Measurements from ENCODE around the gene LPCAT3.

The LPCAT3 gene

DNA sequence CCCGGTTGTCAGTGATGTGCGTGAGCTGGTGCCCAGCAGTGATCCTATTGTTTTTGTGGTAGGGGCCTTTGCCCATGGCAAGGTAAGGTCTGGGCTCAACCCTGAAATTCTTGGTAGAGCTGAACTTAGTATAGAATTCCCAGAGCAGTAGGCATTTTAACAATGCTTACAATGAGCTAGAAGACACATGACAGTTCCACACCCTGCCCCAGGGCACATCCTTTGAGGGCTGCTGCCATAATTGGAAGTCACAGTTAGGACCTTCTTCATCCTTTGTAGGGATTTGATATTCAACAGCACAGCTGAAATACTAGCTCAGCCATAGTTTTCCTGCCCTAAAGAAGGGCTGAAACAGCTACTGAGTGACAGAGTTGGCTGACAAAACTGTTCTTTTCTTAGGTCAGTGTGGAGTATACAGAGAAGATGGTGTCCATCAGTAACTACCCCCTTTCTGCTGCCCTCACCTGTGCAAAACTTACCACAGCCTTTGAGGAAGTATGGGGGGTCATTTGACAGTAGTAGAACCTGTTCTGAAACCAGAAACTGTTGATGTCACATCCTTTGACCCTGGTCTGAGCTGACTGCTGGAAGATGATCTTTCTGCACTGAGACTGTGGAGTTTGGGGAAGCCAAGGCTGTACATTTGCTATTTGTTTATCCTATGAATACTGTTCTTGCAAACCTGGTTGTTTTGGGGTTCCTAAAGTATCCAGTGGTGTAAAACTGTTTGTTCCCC, 42.8 kb downstream of the LPCAT3 start:
- no peak for TF ChIP-seq TAF1 (IDR thresholded peaks at IDR 0.05; ENCODE audit: low read depth)
- TF ChIP-seq, protein P1, sequence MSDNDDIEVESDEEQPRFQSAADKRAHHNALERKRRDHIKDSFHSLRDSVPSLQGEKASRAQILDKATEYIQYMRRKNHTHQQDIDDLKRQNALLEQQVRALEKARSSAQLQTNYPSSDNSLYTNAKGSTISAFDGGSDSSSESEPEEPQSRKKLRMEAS (IDR thresholded peaks at IDR 0.05) = no peak
- no peak for TF ChIP-seq YY1 (IDR thresholded peaks at IDR 0.05; ENCODE audit: low read depth)
- TF ChIP-seq, protein P2, sequence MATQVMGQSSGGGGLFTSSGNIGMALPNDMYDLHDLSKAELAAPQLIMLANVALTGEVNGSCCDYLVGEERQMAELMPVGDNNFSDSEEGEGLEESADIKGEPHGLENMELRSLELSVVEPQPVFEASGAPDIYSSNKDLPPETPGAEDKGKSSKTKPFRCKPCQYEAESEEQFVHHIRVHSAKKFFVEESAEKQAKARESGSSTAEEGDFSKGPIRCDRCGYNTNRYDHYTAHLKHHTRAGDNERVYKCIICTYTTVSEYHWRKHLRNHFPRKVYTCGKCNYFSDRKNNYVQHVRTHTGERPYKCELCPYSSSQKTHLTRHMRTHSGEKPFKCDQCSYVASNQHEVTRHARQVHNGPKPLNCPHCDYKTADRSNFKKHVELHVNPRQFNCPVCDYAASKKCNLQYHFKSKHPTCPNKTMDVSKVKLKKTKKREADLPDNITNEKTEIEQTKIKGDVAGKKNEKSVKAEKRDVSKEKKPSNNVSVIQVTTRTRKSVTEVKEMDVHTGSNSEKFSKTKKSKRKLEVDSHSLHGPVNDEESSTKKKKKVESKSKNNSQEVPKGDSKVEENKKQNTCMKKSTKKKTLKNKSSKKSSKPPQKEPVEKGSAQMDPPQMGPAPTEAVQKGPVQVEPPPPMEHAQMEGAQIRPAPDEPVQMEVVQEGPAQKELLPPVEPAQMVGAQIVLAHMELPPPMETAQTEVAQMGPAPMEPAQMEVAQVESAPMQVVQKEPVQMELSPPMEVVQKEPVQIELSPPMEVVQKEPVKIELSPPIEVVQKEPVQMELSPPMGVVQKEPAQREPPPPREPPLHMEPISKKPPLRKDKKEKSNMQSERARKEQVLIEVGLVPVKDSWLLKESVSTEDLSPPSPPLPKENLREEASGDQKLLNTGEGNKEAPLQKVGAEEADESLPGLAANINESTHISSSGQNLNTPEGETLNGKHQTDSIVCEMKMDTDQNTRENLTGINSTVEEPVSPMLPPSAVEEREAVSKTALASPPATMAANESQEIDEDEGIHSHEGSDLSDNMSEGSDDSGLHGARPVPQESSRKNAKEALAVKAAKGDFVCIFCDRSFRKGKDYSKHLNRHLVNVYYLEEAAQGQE (IDR thresholded peaks at IDR 0.05; ENCODE audit: low read depth) = no peak
- no peak for TF ChIP-seq RAD21 (IDR thresholded peaks at IDR 0.05; ENCODE audit: low read depth)
- TF ChIP-seq TEAD4 (IDR thresholded peaks at IDR 0.05) = no peak
- TF ChIP-seq FOXM1 (IDR thresholded peaks at IDR 0.05; ENCODE audit: borderline replicate concordance, low read depth) = no peak
- TF ChIP-seq CEBPB (IDR thresholded peaks at IDR 0.05) = no peak
- TF ChIP-seq, protein P3, sequence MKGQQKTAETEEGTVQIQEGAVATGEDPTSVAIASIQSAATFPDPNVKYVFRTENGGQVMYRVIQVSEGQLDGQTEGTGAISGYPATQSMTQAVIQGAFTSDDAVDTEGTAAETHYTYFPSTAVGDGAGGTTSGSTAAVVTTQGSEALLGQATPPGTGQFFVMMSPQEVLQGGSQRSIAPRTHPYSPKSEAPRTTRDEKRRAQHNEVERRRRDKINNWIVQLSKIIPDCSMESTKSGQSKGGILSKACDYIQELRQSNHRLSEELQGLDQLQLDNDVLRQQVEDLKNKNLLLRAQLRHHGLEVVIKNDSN (IDR thresholded peaks at IDR 0.05) = no peak
- TF ChIP-seq ZBTB7A (IDR thresholded peaks at IDR 0.05; ENCODE audit: low read depth) = no peak
- TF ChIP-seq EP300 (IDR thresholded peaks at IDR 0.05; ENCODE audit: borderline replicate concordance) = no peak
- TF ChIP-seq CREB1 (IDR thresholded peaks at IDR 0.05; ENCODE audit: low read depth) = no peak
- TF ChIP-seq NFIC (IDR thresholded peaks at IDR 0.05) = no peak
- no peak for TF ChIP-seq TCF12 (IDR thresholded peaks at IDR 0.05; ENCODE audit: low read depth)
- TF ChIP-seq EGR1 (IDR thresholded peaks at IDR 0.05) = no peak

DNA sequence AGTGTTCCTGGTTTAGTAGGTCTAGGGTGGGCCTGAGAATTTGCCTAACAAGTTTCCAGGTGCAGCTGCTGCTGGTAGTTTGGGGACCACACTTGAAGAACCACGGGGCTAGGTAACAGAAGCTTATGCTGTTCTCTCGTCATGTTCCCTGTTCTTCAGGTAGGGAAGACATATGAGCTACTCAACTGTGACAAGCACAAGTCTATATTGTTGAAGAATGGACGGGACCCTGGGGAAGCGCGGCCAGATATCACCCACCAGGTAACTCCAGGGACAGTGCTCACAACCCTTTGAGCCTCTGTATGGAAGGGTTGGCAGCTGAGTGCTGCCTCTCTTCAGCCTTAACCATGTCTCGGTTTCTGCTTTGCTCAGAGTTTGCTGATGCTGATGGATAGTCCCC, 44.1 kb downstream of the LPCAT3 start:
- TF ChIP-seq, protein P1 (IDR thresholded peaks at IDR 0.05) = no peak
- TF ChIP-seq CREB1 (IDR thresholded peaks at IDR 0.05; ENCODE audit: low read depth) = no peak
- TF ChIP-seq TCF12 (IDR thresholded peaks at IDR 0.05; ENCODE audit: low read depth) = no peak
- no peak for TF ChIP-seq ZBTB7A (IDR thresholded peaks at IDR 0.05; ENCODE audit: low read depth)
- TF ChIP-seq CEBPB (IDR thresholded peaks at IDR 0.05) = no peak
- no peak for TF ChIP-seq TAF1 (IDR thresholded peaks at IDR 0.05; ENCODE audit: low read depth)
- TF ChIP-seq YY1 (IDR thresholded peaks at IDR 0.05; ENCODE audit: low read depth) = no peak
- no peak for TF ChIP-seq EGR1 (IDR thresholded peaks at IDR 0.05)
- TF ChIP-seq, protein P3 (IDR thresholded peaks at IDR 0.05) = no peak
- TF ChIP-seq EP300 (IDR thresholded peaks at IDR 0.05; ENCODE audit: borderline replicate concordance) = no peak
- TF ChIP-seq FOXM1 (IDR thresholded peaks at IDR 0.05; ENCODE audit: borderline replicate concordance, low read depth) = no peak
- TF ChIP-seq TEAD4 (IDR thresholded peaks at IDR 0.05) = no peak
- no peak for TF ChIP-seq RAD21 (IDR thresholded peaks at IDR 0.05; ENCODE audit: low read depth)
- no peak for TF ChIP-seq NFIC (IDR thresholded peaks at IDR 0.05)
- TF ChIP-seq, protein P2 (IDR thresholded peaks at IDR 0.05; ENCODE audit: low read depth) = no peak

DNA sequence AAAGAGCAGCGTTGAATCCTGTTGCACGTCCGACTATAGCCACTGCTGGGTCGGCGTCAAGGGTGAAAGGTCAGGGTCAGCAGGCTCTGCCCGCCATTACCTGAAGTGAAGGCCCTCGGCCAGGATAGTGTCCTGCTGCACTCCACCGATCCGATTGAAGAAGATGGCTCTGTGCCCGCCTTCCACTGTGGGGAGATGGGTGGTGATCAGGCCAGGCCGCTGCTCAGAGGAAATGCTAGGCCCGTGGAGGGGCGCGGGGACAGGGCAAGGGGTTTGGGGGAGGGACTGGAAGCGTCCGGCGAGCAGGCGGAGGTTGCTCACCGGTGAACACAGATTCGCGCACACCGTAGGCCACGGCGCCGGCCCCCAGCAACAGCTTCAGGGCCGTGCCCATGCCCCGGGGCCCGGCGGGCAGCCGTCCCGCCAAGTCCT, 48.2 kb downstream of the LPCAT3 start:
- 0 out of 2 replicates have a peak, but pooled peaks have one; percentile 66 for TF ChIP-seq YY1 (IDR thresholded peaks at IDR 0.05; ENCODE audit: low read depth)
- TF ChIP-seq TAF1 (IDR thresholded peaks at IDR 0.05; ENCODE audit: low read depth) = no peak
- TF ChIP-seq, protein P1 (IDR thresholded peaks at IDR 0.05) = no peak
- TF ChIP-seq, protein P2 (IDR thresholded peaks at IDR 0.05; ENCODE audit: low read depth) = no peak

DNA sequence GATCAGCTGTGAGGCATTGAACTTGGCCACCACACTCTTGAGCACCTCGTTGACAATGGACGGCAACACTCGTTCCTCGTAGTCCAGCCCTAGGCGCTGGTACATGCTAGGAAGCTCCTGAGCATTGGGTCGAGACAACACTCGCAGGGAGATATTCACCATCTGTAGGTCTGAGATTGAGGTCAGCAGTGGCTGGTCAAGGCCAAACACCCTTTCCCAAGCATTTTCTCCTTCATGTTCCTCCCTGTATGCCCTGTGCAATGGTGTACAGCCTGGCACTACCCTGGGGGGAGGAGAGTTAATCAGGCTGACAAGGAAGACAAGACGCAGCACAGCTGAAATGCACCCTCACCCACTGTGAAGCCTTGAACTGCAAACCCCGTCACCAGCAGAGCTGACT, 49.9 kb downstream of the LPCAT3 start:
- TF ChIP-seq, protein P2 (IDR thresholded peaks at IDR 0.05; ENCODE audit: low read depth) = no peak
- TF ChIP-seq, protein P3 (IDR thresholded peaks at IDR 0.05) = no peak
- TF ChIP-seq CREB1 (IDR thresholded peaks at IDR 0.05; ENCODE audit: low read depth) (no peak), EGR1 (IDR thresholded peaks at IDR 0.05) (no peak), EP300 (IDR thresholded peaks at IDR 0.05; ENCODE audit: borderline replicate concordance) (no peak), NFIC (IDR thresholded peaks at IDR 0.05) (no peak)

Measured in Ishikawa (cell line).